ENCODE measurements around the gene LRSAM1.

DNA sequence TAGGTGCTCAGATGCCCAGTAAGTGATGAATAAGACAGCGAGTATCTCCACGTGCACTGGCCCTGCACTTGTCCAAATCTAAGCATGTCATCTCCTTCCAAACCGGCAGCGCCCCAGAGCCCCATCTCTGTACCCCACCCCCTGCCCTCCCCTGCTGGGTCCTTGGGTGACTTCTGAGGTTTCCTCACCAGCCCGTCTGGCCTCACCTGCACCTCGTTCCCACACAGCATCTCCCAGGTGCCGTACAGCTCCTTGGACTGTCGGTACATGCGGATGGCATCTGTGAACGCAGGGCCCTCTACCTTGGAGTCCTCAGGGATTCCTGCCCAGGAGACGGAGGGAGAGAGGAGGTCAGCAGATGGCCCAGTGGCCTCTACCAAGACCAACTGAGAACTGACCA is 66.3 kb downstream of the LRSAM1 start:
- no peak for TF ChIP-seq EZH2 (IDR thresholded peaks at IDR 0.05; ENCODE audit: borderline replicate concordance, low read depth, low read length, severe bottlenecking)
- TF ChIP-seq, protein P1, sequence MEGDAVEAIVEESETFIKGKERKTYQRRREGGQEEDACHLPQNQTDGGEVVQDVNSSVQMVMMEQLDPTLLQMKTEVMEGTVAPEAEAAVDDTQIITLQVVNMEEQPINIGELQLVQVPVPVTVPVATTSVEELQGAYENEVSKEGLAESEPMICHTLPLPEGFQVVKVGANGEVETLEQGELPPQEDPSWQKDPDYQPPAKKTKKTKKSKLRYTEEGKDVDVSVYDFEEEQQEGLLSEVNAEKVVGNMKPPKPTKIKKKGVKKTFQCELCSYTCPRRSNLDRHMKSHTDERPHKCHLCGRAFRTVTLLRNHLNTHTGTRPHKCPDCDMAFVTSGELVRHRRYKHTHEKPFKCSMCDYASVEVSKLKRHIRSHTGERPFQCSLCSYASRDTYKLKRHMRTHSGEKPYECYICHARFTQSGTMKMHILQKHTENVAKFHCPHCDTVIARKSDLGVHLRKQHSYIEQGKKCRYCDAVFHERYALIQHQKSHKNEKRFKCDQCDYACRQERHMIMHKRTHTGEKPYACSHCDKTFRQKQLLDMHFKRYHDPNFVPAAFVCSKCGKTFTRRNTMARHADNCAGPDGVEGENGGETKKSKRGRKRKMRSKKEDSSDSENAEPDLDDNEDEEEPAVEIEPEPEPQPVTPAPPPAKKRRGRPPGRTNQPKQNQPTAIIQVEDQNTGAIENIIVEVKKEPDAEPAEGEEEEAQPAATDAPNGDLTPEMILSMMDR (IDR thresholded peaks at IDR 0.05; ENCODE audit: borderline replicate concordance, extremely low read depth, low read length, poor library complexity, severe bottlenecking) = no peak

Measured in DND-41 (cell line).